Measurements from ENCODE around the gene ARMC9. TPM values are rescaled to one million over a fixed set of nuclear protein-coding genes. Genes with fewer than 3 reads are reported as not detected.

ARMC9 gene
- total RNA-seq, 1 donor from 2014 or later = 178 TPM

DNA sequence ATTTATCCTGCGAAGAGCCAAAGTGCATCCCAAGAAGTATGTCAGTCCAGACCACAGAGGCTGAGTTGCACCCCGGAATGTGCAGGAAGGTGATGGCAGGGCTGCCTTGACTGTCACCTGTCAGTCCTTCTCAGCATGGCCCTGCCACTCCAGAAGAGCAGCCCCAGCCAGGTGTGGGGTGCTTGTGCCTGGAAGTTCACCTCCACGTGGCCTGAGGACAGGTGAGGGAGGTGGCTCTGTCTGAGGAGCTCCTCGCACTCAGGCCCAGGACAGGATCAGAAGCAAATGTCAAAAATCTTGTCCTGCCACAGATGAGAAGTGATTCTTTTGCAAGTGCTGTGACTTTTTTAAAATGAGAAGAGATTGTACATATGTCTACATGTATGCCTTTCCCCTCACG lies 165.6 kb downstream of the ARMC9 start:
- peaks cover 42% of the 10 kb centered on the region for H3K36me3 Mint-ChIP-seq (ENCODE audit: unreplicated experiment)
- peak overlapping the region; percentile 97 for H3K27ac Mint-ChIP-seq (ENCODE audit: unreplicated experiment)
- TF ChIP-seq, protein P1, sequence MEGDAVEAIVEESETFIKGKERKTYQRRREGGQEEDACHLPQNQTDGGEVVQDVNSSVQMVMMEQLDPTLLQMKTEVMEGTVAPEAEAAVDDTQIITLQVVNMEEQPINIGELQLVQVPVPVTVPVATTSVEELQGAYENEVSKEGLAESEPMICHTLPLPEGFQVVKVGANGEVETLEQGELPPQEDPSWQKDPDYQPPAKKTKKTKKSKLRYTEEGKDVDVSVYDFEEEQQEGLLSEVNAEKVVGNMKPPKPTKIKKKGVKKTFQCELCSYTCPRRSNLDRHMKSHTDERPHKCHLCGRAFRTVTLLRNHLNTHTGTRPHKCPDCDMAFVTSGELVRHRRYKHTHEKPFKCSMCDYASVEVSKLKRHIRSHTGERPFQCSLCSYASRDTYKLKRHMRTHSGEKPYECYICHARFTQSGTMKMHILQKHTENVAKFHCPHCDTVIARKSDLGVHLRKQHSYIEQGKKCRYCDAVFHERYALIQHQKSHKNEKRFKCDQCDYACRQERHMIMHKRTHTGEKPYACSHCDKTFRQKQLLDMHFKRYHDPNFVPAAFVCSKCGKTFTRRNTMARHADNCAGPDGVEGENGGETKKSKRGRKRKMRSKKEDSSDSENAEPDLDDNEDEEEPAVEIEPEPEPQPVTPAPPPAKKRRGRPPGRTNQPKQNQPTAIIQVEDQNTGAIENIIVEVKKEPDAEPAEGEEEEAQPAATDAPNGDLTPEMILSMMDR (IDR thresholded peaks at IDR 0.05) = no peak
- no peak overlapping the region for H3K4me3 Mint-ChIP-seq (ENCODE audit: unreplicated experiment)
- H3K4me1 Mint-ChIP-seq (ENCODE audit: unreplicated experiment) = peaks cover 20% of the 10 kb centered on the region
- no peaks in the 10 kb centered on the region for H3K9me3 Mint-ChIP-seq (ENCODE audit: unreplicated experiment)
- no peaks in the 10 kb centered on the region for H3K27me3 Mint-ChIP-seq (ENCODE audit: unreplicated experiment)
- DNase-seq (ENCODE audit: extremely low spot score, unreplicated experiment) = no peak

DNA sequence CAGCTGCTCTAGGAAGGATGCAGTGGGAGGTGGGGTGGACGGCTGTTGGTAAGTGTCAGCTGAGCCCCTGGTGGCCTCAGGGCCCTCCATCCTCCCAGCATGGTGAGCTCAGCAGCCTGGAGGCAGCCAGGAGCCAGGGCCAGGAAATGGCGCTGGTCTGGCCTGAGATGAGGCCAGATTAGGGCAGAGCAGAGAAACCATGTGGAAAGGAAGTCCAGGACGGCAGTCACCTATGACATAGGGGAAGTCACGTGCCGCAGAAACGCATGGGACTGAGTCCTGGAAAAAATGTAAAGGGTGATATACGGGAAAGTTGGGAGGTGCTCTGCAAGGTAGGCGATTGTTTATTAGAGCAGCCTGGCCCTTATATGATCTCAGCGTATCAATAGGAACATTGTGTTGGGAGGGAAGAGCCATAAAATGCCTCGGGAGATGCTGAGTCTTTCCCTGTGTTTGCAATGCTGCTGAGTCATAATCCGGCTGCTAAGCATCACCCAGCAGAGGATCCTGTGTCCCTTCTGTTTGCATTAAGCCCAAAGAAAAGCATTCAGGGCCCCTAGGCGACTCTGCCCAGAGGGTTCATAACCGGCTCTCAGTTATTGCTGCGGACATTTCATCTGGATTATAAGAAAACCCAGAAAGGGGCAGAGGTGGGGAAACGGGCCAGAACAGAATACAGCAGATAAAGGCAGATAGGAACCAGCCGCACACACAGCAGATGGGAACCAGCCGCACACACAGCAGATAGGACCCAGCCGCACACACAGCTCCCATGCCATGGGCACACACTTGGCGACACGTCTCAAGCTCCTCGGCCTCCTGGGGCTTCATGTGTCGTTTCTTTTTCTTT lies 166.8 kb downstream of the ARMC9 start:
- no peaks in the 10 kb centered on the region for H3K27me3 Mint-ChIP-seq (ENCODE audit: unreplicated experiment)
- H3K9me3 Mint-ChIP-seq (ENCODE audit: unreplicated experiment) = no peaks in the 10 kb centered on the region
- no peak for DNase-seq (ENCODE audit: extremely low spot score, unreplicated experiment)
- TF ChIP-seq, protein P1 (IDR thresholded peaks at IDR 0.05) = no peak
- peak overlapping the region; percentile 97 for H3K27ac Mint-ChIP-seq (ENCODE audit: unreplicated experiment)
- H3K4me1 Mint-ChIP-seq (ENCODE audit: unreplicated experiment) = peaks cover 20% of the 10 kb centered on the region
- peaks cover 39% of the 10 kb centered on the region for H3K36me3 Mint-ChIP-seq (ENCODE audit: unreplicated experiment)
- peak overlapping the region; percentile 63 for H3K4me3 Mint-ChIP-seq (ENCODE audit: unreplicated experiment)

DNA sequence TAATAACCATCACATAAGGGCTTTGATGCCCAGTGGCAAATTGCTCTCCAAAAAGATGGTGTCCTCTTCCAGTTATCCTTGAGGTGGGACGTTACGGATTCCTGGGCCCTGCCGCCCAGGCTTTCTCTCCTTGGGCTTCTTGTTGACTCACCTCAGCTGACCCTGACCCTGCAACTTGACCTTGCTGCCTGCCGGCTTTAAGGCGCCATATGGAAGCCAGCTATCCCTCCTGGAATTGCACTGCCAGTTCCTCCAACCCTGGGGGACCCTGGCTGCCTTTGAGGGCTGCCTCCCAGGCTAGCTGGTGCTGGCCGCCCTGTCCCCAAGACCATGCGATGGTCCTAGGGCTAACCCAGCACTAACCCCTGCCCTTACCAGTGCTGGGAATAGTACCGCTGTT lies 168.7 kb downstream of the ARMC9 start:
- H3K27me3 Mint-ChIP-seq (ENCODE audit: unreplicated experiment) = no peaks in the 10 kb centered on the region
- peaks cover 28% of the 10 kb centered on the region for H3K36me3 Mint-ChIP-seq (ENCODE audit: unreplicated experiment)
- H3K27ac Mint-ChIP-seq (ENCODE audit: unreplicated experiment) = peak overlapping the region; percentile 31
- TF ChIP-seq, protein P1 (IDR thresholded peaks at IDR 0.05) = no peak
- no peak for DNase-seq (ENCODE audit: extremely low spot score, unreplicated experiment)
- no peaks in the 10 kb centered on the region for H3K9me3 Mint-ChIP-seq (ENCODE audit: unreplicated experiment)
- H3K4me3 Mint-ChIP-seq (ENCODE audit: unreplicated experiment) = no peak overlapping the region
- peaks cover 20% of the 10 kb centered on the region for H3K4me1 Mint-ChIP-seq (ENCODE audit: unreplicated experiment)

DNA sequence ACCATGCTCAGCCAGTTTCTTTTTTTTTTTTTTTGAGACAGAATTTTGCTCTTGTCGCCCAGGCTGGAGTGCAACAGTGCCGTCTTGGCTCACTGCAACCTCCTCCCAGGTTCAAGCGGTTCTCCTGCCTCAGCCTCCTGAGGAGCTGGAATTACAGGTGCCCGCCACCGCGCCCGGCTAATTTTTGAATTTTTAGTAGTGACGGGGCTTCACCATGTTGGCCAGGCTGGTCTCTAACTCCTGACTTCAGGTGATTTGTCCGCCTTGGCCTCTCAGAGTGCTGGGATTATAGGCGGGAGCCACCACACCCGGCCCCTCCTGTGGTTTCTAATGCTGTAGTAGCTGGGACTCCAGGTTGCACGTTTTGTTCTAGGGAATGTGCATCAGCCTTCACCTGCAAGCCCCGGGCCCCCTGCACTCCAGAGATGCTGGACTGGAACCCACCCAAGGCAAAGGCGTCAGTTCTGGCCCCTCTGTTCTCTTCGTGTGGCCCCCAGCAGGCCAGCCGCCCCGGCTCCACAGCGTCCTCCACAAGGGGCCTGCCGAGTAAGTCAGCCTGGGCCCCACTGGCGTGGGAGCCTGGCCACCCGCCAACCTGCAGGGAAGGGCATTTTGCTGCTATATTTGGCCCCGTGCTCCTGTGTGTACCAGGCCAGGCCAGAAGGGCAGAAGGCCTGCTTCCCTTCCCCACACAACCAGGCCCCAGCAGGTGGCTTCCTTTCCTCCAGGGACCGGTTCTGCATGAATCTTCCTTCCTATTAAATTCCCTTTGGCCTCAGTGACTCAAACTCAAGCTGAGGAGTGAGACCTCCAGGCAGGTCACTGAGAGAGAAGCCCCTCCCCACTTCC lies 171.4 kb downstream of the ARMC9 start:
- H3K27me3 Mint-ChIP-seq (ENCODE audit: unreplicated experiment) = no peaks in the 10 kb centered on the region
- H3K9me3 Mint-ChIP-seq (ENCODE audit: unreplicated experiment) = no peaks in the 10 kb centered on the region
- no peak overlapping the region for H3K27ac Mint-ChIP-seq (ENCODE audit: unreplicated experiment)

More for the DNA sequence above, 171.4 kb downstream of the ARMC9 start:
- no peak for DNase-seq (ENCODE audit: extremely low spot score, unreplicated experiment)
- Mint-ChIP-seq H3K36me3 (ENCODE audit: unreplicated experiment) (peaks cover 29% of the 10 kb centered on the region), H3K4me1 (ENCODE audit: unreplicated experiment) (peaks cover 18% of the 10 kb centered on the region), H3K4me3 (ENCODE audit: unreplicated experiment) (no peak overlapping the region)
- TF ChIP-seq, protein P1 (IDR thresholded peaks at IDR 0.05) = no peak

Measured in osteocyte (in vitro differentiated cells).